GM19455 (cell line): ENCODE measurements around the gene LRRC4C.

ENCODE experiments used
- ATAC-seq: cut with Tn5 transposase; IDR thresholded peaks from one replicate; pipeline ENCODE4 v1.9.1; 2021; ENCODE audit not compliant: unreplicated experiment

The LRRC4C gene

DNA sequence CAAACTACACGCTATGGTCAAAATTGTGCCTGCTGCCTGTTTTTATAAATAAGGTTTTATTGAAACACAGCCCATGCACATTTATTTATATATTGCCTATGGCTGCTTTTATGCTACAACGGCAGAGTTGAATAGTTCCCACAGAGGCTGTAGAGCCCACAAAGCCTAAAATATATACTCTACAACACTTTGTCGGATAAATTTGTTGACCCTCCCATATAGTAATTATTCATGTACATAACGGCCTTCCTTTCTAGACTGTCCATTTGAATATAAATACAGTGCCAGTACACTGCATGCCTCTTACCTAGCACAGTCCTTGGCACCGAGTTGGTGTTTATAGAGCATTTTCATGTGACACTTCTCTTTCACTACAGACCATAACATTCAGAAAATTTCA is 314.0 kb downstream of the LRRC4C start:
- no peak for ATAC-seq

DNA sequence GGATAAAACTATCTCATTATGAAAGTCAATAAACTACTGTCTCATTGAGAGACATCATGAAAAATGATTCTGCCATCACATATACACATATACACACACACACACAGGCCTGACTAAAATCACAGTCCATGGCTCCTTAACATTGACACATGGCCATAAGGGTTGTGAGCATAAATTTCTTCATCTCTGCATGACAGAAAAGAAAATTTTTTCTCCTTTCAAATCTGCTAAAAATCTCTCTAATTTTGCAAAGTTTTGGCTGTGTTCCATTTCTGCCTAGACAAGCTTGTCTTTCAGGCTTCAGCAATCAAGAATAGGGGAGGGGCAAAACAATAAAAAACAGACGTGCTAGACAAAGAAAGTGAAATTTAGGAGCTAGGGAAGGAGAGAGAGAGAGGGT is 324.5 kb downstream of the LRRC4C start:
- no peak for ATAC-seq

DNA sequence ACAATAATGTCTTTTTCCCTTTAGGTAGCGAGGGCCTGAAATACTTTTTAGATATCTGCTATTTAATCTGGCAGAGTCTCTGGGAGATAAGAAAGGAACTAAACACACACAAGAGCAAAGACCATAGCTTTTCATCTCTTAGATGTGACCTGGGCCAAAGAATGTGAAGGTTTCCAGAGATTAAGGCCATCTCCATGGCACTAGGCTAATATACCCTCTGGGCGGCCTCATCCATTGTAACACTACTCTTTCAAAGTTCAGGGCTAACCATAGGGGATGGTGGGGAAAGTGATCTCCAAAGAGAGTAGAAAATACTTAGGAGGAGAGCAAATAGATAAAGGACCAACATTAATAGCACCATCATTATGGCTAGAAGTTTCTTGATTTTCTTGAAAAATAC is 326.4 kb downstream of the LRRC4C start:
- no peak for ATAC-seq

DNA sequence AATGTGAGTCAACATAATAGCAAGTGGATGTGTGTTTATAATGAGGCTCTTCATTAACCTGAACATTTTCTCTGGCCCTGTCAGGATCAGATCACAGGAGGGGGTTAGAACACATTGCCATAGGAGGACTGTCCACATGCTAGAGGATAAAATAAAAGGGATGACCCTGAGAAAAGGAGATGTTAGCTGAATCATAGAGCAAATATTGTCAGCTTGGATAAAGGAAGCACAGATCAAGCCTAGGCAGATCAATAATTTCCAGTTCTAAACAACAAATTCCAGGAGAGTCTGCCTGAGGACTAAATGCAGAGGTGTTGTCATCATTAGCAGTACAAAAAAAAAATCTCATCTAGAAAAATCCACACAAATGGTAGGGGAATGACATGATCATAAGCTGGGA is 337.9 kb downstream of the LRRC4C start:
- no peak for ATAC-seq

DNA sequence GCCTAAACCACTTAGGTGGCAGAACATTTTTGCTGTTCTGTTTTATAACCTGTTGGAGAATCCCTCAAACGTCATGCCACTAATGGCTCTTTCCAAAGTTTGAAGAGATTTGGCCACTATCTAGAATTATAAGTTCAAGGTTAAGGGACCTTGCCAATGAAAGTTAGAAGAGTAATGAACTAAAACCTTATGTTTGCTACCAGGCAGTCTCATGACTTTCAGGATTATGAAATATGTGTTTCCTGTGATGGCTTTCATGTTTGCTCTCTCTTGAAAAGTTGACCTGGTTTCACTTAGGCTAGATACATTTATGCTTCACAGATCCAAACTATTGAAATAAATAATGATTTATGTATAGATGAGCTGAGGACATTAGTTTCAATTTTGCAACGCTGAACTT is 340.0 kb downstream of the LRRC4C start:
- ATAC-seq = no peak

DNA sequence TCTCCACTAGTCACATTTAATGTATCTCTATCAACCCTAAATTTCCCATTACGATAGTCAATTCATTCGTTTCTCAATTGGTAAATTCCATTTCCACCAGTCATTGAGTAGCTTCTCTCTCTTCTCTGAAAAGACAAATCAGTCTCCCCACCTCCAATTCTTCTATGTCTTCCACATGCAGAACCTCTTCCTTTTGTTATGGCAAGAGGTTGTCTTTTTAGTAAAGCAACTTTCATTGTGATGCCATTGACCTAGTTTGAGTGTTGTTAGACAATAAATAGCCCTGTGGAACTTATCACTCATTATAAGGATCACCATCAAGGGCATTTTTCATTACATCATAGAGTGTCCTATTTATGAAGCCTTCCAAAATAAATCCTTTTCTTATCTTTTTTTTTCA is 340.9 kb downstream of the LRRC4C start:
- no peak for ATAC-seq

DNA sequence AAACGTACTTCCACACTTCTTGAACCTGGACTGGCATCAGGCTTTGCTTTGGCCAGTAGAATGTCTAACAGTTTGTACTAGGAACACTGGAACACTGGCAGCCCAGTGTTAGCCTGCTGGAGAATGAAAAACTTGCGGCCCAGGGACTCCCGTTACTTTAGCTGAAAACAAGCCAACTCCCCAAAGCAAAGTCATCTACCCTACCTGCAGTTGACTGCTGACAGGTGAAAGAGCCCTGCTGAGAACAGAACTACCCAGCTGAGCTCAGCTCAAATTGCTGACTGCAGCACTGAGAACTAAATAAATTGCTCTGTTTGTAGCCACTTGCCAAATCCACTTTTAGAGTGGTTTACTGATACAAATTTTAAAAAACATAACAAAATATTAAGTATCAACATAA is 342.5 kb downstream of the LRRC4C start:
- ATAC-seq = no peak

DNA sequence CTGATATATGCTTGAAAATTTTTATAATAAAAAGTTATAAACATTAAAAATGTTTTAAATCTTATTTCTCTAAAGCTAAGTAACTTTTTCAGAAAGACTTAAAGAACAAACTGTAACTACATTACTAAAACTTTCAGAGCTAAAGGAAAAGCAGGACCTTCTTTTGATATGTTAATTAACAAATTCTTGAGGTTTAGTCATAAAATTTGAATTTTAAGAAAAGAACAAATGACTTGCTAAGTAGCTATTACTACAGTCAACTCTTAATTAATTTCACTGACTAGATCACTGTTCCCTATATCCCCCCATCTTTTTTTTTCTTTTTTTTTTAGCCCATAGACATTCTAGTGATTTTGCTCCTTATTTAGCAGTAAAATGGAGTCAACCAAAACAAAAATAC is 344.4 kb downstream of the LRRC4C start:
- ATAC-seq = no peak

DNA sequence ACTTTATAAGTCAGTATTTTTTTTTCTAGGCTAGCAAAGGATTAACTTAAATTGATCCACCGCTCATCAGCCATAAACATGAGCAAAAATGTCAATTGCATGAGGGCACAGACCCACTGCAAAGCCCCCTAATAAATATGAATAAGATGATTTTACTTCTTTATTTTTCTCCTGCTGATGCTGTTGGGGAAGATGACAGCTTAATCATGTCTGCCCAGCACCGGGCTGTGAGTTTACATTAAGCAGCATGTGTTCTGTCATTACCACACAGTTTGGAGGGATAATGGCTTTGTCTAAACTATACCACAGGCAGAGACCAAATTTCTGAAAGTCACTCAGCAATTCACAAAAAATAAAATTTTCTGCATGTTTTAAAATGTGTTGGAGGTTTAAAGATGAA is 346.3 kb downstream of the LRRC4C start:
- ATAC-seq = no peak

DNA sequence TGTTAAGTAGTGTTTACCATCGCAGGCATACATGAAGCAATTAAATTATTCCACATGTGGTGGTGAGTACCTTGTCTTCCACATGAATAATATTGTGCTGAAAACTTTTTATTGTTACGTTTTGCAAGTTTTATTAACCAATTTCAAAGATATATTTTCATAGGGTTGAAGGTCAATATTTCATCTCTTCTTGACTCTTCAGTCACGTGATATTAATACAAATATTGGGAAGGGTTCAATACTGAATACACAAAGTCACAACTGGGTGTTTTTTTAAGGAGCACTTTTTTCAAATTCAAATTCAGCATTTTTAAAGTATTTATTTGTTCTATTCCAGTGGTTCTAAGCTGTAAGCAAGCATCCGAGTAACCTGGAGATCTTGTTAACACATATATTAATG is 348.9 kb downstream of the LRRC4C start:
- no peak for ATAC-seq

DNA sequence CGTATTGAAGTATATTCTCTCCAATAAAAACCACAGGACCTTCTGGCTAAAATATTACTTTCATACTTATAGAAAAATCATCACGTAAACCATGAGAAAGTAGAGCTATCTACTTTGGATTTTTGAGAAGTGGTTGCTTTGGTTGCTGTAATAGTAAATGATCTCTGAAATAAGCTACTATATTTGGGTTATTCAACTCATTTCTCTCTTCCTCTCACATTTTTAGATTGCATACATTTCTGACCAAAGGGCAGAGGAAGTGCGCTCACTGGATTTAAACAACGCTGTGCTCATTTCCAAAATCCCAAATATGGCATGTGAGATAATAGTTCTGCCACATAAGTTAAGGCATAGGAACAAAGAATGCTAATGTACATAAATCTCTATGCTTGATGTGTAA is 357.0 kb downstream of the LRRC4C start:
- no peak for ATAC-seq

DNA sequence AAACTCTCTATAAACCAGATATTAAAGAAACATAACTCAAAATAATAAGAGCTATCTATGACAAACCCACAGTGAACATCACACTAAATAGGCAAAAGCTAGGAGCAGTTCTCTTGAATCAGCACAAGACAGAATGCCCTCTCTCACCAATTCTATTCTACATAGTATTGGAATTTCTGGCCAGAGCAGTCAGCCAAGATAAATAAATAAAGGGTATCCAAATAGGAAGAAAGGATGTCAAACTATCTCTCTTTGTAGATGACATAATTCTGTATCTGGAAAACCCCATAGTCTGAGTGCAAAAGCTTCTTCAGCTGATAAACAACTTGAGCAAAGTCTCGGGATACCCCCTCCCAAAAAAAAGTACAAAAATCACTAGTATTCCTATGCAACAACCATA is 359.8 kb downstream of the LRRC4C start:
- no peak for ATAC-seq

DNA sequence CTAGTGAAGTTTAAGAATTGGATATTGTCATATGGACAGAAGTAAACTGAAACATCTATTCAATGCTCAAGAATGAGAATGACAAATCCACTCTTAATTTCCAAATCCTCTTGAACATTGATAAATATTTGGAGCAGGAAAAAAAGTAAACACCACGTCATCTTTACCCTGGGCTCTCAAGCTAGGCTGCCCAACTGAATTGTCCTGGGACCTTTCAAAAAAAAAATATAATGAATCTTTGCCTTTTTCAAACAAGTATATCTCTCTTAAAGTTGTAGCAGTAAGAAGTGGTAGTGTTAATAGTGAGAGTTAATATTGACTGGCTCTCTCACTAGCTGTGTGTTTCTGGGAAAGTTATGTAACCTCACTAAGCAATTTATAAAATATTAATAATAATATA is 374.3 kb downstream of the LRRC4C start:
- no peak for ATAC-seq

DNA sequence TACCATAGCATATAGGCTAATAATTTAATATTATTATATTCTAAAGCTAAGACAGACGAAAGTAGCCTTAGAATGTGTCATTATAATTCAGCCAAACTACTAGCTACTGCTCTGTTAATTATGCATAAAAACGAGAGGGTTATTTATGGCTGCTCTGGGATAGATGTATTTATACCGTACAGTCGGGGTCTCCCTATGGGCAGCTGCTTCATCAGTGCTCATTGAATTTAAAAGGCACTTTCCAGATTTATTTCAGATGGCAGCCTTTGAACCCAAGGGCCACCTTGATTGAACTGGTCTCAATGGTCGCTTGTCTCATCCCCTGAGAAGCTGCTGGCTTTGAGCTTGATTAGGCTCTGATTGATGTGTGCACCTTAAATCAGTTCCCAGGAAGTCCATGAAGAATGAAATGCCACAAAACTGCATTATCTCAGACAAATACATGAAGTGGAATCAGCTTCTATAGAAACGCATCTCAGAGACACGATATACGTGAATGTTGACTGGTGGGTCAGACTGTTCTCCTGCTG is 377.6 kb downstream of the LRRC4C start:
- ATAC-seq = no peak

DNA sequence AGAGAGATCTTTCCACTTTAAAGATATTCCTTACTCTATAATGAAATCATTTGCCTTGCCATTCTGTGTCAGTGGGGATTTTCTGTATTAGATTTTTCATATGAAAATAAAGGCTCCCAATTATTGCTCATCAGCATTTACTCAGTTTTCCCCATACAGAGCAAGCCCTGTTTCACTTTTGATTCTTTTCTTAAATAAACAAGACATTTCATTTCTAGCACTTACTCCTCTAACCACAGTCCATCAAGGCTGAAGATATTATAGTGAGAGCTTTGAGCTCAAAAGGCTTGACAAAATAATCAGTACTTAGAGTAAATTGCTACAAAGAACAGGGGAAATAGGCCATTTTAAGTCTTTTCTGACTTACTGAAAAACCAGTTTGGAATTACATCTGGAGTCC is 385.1 kb downstream of the LRRC4C start:
- ATAC-seq = no peak

DNA sequence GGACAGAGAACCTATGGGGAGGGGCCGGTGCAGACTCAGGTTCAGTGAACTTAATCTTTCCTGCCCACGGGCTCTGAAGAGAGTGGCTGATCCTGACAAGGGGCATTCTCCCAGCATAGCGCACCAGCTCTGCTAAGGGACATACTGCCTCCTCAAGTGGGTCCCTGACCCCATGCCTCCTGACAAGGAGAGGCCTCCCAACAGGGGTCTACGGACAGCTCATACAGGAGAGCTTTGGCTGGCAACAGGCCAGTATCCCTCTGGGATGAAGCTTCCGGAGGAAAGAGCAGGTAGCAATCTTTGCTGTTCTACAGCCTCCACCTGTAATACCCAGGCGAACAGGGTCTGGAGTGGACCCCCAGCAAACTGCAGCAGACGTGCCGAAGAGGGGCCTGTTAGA is 394.0 kb downstream of the LRRC4C start:
- no peak for ATAC-seq

DNA sequence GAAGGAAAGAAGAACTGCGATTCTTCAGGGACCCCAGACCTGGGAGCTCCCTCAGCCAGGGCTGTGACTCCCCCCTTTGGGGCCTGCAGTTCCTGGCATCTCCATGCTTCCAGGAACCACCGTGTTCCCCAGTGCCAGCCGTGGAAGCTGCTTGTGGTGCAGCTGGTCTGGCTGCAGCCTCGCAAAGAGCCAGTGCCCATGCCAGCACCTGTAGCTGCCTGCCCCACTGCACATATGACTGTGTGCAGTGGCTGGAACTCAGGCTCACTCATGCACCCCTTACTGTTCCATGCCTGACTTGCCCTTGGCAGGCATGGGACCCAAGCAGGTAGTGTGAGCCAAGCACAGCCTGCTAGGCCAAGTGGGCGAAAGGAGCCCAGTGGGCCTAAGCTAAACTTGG is 401.3 kb downstream of the LRRC4C start:
- ATAC-seq = no peak

DNA sequence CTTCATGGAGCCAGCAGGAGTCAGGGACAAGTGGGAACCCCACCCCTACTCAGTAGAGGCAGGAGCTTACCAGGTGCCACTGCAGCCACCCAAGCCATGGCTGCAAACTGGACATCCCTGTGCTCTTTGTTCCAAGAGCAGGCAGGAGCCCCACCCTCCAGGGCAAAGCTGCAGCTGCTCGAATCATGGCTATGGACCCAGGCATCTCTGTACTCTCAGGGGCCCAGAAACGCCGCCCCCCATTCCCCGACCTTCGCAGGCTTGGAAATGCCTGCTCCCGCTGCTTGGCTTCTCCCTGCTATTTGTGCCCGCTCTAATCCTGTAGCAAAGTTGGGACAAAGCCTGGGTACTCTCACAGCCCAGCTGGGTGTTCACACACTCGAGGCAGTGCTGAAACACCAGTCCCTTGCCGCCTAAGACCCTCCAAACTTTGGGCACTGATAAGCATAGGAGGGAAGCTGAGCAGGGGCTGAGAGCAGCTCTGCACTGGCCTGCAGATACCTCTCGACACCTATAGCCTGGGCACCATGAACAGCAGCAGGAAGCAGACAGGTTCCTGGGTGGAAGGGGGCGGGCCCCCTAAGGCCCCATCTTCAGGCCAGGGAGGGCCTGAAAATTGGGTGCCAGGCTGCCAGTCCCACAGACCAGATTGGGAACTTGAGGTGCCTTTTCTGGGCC is 402.4 kb downstream of the LRRC4C start:
- ATAC-seq = no peak

DNA sequence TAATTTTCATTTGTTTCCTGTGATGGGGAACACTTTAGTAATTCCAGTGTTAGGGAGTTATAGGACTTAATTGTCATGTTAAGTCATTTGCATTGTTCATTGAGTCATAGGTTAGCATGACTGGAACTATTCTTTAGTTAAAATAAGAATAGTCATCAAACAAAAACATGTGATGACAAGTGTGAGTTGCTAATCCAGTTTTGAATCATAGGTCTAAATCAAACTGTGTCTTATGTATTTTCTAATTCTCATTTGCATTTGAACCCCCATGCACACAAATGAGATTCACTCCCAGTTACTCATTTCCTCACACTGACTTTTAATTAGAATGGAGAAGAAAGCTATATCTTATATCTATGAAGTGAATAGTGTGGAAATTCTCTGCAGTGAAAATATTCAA is 405.6 kb downstream of the LRRC4C start:
- no peak for ATAC-seq

DNA sequence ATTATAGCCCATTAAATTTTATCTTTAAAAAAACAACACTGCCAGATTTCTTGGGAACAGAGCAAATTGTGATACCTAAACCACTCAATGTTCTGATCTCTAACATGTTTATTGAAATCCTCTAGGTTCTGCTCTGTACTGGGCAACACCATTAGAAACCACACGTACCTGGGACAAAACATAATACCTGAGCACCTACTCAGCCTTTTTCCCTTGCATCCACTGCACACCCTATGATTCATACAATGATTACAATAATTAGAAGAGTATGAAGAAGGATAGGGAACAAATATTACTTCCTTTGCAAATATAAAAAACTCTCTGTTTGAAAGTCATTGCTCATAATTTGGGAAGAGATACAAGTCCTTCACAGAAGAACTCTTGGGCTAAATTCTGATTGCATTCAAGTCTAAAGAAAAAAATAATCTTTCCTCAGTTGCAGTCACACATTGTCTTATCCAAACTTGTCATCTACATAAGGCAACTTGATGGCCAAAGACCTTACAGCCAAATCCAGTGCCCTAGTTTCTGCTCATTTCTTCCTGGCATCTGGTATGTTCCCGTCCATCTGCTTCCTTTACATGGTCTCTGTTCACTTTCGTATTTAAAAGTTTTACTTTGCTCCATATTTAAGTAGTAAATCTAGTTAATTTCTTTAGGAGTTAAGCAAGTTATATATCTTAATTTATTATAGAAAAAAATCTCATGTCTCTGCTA is 407.4 kb downstream of the LRRC4C start:
- no peak for ATAC-seq

DNA sequence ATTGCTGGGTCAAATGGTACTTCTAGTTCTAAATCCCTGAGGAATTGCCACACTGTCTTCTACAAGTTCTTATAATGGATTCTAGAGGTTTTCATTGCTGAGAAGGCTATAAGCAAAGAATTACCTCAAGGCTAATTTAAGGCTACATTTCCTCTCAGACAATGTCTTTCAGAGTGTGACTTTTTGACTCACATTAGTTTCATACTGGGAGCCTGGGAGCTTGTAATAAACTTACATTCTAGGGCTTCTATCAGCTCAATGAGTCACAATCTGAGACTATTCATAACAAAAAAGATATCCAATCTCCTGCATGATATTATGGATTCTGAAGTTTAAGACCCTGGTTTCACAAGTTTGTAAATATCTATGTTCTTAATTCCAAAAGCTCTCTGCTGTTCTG is 408.7 kb downstream of the LRRC4C start:
- no peak for ATAC-seq

DNA sequence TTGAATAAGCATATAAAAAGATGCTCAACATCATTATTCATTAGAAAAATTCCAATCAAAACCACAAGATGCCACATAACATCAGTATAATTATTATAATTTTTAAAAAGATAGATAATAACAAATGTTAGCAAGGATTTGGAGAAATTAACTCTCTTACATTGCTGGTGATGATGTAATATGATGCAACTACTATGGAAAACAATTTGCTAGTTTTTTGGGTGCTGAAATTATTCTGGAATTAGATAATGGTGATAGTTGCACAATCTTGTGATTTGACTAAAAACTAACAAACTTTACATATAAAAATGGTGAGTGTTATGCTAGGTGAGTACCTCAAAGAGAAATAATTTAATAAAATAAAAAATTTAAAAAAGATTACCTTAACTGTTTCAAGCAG is 412.2 kb downstream of the LRRC4C start:
- ATAC-seq = no peak

DNA sequence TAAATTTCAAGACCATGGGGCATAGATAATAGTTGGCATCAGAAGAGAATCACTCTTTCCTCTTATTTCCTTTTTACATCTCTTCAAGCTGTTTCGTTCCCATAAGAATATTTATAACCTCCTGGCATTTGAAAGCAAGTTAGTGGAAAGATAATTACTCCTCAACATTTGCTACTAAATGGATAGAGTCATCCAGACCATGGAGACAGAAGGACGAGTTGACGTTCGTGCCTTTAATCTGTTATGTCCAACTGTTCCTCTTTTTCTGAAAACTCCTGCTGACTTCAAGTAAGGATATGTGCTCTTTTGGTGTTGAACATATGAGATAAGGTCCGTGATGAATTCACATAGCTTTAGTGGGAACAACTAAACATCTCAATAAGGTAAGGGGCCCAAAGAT is 414.2 kb downstream of the LRRC4C start:
- no peak for ATAC-seq
